GM18909 (cell line): ENCODE results near the gene CTNND2.

ENCODE experiments used
- ATAC-seq: cut with Tn5 transposase; IDR thresholded peaks from one replicate; pipeline ENCODE4 v1.9.1; 2021; ENCODE audit warnings: mild to moderate bottlenecking; ENCODE audit not compliant: unreplicated experiment, poor library complexity

The CTNND2 gene

GRCh38 chr5:11300736-11301135 lies 603.5 kb downstream of the CTNND2 start:
- ATAC-seq: no peak

DNA sequence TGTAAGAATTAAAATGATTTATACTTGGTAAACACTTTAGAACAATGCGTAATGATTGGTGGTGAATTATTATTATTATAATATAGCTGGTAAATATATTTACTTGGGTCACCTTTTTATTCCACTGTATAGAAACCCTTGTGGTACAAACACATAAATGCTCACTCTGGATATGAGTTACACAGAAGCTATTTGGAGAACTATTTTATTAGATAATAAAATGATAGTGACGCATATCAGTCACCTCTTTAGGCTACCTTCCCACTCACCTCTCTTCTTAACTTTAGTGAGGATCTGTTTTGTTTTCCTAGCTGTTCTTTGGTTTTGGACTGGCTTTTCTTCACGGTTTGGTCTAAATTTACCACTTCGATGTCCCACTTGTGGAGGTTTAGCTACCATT lies 605.4 kb downstream of the CTNND2 start:
- ATAC-seq: no peak

GRCh38 chr5:11293523-11293922 lies 610.7 kb downstream of the CTNND2 start:
- no peak for ATAC-seq

DNA sequence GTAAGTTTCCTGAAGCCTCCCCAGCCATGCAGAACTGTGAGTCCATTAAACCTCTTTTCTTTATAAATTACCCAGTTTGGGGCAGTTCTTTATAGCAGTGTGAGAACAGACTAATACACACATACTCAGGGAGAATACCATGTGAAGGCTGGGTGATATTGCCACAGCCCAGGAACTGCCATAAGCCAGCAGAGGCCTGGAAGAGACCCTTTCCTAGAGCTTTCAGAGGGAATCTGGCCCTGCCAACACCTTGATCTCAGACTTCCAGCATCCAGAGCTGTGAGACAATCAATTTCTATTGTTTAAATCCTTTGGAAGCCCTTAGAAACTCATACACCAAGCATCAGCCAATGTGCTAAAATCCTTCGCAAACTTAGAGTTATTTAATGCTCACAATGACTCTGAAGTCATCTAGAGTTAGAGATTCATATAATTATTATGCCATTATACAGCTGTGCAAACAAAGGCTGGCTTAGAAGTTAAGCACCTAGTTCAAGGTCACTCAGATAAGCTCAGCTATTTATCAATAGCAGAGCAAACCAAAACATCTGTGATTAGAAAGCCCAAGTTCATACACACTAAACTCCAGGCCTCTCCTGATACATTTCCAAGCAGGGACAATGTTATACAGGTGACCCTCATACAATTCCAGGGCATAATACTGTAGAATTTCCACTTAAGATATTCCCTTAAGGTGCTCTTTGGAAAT lies 611.4 kb downstream of the CTNND2 start:
- no peak for ATAC-seq

GRCh38 chr5:11289733-11290132 lies 614.5 kb downstream of the CTNND2 start:
- ATAC-seq: no peak

DNA sequence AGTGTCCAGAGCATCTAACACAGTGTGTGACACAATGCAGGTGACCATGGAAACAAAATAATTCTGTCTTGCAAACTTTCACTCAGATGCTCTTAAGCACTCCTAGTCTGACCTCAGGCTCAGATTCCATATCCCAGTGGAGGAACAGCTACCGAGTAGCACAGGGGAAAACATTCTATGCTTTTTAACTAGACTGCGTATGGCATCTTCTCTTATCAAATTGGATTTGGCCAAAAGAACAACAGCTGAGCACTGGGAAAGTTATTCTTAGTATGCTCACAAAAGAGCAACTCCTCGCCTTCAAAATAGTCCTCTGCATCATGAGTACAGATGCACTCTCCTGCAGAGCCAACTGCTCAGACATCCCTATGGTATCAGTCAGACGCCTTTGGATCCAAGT lies 615.0 kb downstream of the CTNND2 start:
- ATAC-seq: no peak

- ATAC-seq: no peak
Measured at GRCh38 chr5:11281842-11282241, 622.4 kb downstream of the CTNND2 start.

- ATAC-seq: no peak
Measured at GRCh38 chr5:11277323-11277722, 626.9 kb downstream of the CTNND2 start.

DNA sequence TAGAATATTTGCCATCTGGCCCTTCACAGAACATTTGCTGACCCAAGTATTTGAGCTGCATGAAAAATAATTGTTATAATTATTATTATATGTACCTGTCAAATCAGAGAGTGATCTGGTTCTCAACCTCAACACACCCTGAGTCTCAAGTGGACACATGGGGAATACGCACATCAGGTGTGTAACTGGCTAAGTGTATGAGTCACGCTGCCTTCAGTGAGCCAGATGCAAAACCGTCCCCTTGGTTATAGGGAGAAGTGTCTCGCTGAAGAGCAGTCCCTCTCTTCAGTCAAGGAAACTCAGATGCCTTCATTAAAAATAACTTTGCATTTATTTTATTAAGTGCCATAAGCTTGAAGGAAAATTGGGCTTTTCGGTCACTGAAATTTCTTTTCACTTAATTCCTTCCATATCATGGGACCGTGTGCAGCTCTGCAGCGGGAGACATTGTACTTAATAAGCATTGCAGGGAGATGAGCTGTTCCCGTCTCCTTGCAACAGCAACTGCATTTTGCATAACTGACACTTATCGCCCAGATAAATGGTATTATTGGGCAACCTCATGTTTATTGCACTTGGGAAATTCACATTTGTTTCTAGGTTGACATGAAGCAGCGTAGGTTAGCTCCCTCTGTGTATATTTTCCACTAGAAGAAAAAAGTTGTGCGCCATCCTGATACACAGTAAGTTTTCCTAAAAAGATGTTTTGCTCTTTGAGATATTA lies 630.9 kb downstream of the CTNND2 start:
- no peak for ATAC-seq

DNA sequence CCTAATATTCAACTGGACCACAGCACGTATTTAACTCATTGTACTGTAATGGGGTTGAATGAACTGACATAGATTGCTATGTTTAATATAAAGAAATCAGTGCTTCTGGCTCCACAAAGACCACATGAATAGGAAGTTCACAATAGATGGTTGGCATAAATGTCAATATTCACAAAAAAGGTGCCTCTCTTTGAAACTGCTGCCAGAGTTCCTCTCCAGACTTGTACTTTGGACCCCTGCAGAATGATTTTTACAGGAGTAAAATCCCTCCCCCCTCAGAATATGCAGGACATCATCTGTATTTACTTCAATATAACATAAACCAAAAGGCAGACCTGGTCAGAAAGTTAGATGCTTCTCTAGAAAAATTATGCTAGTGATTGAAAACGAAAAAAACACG lies 634.7 kb downstream of the CTNND2 start:
- no peak for ATAC-seq

GRCh38 chr5:11268891-11269290 lies 635.4 kb downstream of the CTNND2 start:
- ATAC-seq: no peak

GRCh38 chr5:11266331-11266730 lies 637.9 kb downstream of the CTNND2 start:
- no peak for ATAC-seq

GRCh38 chr5:11261241-11261640 lies 643.0 kb downstream of the CTNND2 start:
- no peak for ATAC-seq

DNA sequence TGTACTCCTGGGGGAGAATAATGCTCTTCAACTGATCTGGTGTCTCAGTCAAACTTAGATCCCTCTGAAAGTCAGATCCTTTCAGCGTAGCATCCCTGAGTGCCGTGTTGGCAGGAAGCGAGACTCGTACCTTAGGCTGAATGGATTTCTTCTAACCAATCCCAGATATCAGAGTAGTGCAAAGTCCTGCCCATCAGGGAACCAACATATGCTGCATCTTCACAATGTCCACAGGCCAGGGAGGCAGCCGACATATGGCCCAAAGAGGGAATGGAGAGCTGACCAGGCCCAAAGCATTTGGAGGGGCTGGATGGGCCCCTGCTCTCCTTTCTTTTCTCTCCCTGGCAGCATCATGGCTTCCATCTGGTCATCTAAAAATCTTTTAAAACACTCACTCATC lies 646.2 kb downstream of the CTNND2 start:
- no peak for ATAC-seq

- ATAC-seq: no peak
Measured at GRCh38 chr5:11252523-11252922, 651.7 kb downstream of the CTNND2 start.

- no peak for ATAC-seq
Measured at GRCh38 chr5:11252075-11252474, 652.2 kb downstream of the CTNND2 start.

GRCh38 chr5:11251247-11251646 lies 653.0 kb downstream of the CTNND2 start:
- ATAC-seq: no peak

GRCh38 chr5:11248966-11249365 lies 655.3 kb downstream of the CTNND2 start:
- ATAC-seq: no peak

- ATAC-seq: no peak
Measured at GRCh38 chr5:11247224-11247623, 657.0 kb downstream of the CTNND2 start.

DNA sequence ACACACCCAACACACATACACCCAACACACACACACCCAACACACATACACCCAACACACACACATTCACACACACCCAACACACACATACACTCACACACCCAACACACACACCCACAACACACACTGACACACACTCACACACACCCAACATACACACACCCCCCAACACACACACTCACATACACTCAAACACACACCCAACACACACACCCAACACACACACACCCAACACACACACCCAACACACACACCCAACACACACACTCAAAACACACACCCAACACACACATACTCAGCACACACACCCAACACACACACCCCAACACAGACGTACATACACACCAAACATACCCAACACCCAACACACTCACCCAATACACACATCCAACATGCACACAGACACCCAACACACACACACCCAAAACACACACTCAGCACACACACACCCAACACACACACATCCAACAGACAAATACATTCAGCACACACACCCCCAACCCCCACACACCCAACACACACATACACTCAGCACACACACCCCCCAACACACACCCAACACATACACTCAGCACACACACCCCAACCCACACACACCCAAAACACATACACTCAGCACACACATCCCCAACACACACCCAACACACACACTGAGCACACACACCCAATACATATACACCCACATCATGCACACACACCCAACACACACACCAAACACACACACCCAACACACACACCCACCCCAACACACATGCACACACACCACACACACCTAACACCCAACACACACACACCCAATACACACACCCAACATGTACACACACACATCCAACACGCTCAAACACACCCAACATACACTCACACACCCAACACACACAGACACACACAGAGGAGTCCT lies 663.7 kb downstream of the CTNND2 start:
- no peak for ATAC-seq
